GM12801 (cell line): ENCODE results near the gene OR6C65.

Experiments used
- TF ChIP-seq, protein P1 (sequence below): IDR thresholded peaks from one replicate; pipeline ENCODE4 v1.5.1; 2011; ENCODE audit warnings: control low read depth; ENCODE audit not compliant: insufficient read length; ENCODE audit errors: extremely low read depth

The OR6C65 gene

GRCh38 chr12:55446326-55446725 is 46.0 kb downstream of the OR6C65 start:
- TF ChIP-seq, protein P1, sequence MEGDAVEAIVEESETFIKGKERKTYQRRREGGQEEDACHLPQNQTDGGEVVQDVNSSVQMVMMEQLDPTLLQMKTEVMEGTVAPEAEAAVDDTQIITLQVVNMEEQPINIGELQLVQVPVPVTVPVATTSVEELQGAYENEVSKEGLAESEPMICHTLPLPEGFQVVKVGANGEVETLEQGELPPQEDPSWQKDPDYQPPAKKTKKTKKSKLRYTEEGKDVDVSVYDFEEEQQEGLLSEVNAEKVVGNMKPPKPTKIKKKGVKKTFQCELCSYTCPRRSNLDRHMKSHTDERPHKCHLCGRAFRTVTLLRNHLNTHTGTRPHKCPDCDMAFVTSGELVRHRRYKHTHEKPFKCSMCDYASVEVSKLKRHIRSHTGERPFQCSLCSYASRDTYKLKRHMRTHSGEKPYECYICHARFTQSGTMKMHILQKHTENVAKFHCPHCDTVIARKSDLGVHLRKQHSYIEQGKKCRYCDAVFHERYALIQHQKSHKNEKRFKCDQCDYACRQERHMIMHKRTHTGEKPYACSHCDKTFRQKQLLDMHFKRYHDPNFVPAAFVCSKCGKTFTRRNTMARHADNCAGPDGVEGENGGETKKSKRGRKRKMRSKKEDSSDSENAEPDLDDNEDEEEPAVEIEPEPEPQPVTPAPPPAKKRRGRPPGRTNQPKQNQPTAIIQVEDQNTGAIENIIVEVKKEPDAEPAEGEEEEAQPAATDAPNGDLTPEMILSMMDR, result no peak

DNA sequence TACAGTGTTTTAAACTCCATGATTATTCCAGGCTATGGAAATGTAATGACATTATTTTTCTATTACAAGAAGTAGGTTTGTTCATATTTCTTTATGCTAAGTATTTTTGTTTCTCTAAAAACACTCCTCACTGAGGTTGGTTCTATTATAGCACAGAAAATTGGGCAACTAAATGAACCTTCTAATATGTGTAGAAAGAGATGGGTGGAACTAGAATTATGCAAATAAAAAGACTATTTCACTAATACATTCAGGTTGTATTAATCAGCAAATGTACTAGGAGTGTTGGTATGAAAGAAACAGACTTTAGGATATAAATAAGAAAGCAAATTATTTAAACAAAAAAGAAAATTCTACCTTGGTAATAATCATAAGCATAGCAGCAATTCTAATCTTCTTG is 48.5 kb downstream of the OR6C65 start:
- TF ChIP-seq, protein P1, result no peak
